GM12892 (cell line): ENCODE results near the gene PNKD.

Source experiments
- POLR2A ChIP-seq: IDR thresholded peaks from 2 replicates; pipeline ENCODE4 v1.6.1; 2011; ENCODE audit warnings: low read depth, low read length, control low read depth
- TAF1 ChIP-seq: IDR thresholded peaks from 2 replicates; pipeline ENCODE4 v1.6.1; 2011; ENCODE audit warnings: low read depth, mild to moderate bottlenecking, control low read depth, low read length, borderline replicate concordance

GRCh38 chr2:218296200-218296599 lies 25.9 kb downstream of the PNKD start:
- TF ChIP-seq POLR2A (no peak), TAF1 (no peak)
